ENCODE data around the gene ARHGAP6. TPM values are rescaled to one million over a fixed set of nuclear protein-coding genes. Genes with fewer than 3 reads are reported as not detected.

Gene ARHGAP6
- total and polyA plus RNA-seq, 4 donors, result 5.1 to 19.5 (median 12.9) TPM

- H3K27ac ChIP-seq (ENCODE audit: low read depth in 1 of 2, low read length in 2 of 2), result peak overlapping the region; percentile 3 to 62
- ATAC-seq (ENCODE audit: low FRiP score) (no peak), DNase-seq (peak in 1 of 2 donors; percentile 44)
- WGBS, 2 donors, result 50 to 72% methylated on average over 2 of the region's 2 CpGs
- no peaks in the 10 kb centered on the region for H3K36me3 ChIP-seq (ENCODE audit: control insufficient read depth in 1 of 2, insufficient read depth in 2 of 2, low read length in 1 of 2)
- H3K4me1 ChIP-seq (ENCODE audit: control insufficient read depth in 1 of 2, insufficient read depth in 2 of 2, low read length in 2 of 2), result peaks cover 0 to 3% of the 10 kb centered on the region in 2 donors
- no peak overlapping the region for H3K4me3 ChIP-seq (ENCODE audit: low read length in 2 of 2)
- intact Hi-C loops (cut with DNase I), result no loop called here
- no peaks in the 10 kb centered on the region for H3K27me3 ChIP-seq (ENCODE audit: control insufficient read depth in 1 of 2, insufficient read depth in 2 of 2, low read length in 1 of 2)
- no peaks in the 10 kb centered on the region for H3K9me3 ChIP-seq (ENCODE audit: control insufficient read depth, low read length)
Measured at GRCh38 chrX:11445540-11445939, 220.2 kb downstream of the ARHGAP6 start.

GRCh38 chrX:11444052-11444451, 221.7 kb downstream of the ARHGAP6 start:
- Histone ChIP-seq H3K27me3 (ENCODE audit: control insufficient read depth in 1 of 2, insufficient read depth in 2 of 2, low read length in 1 of 2) (no peaks in the 10 kb centered on the region), H3K4me1 (ENCODE audit: control insufficient read depth in 1 of 2, insufficient read depth in 2 of 2, low read length in 2 of 2) (peaks cover 0 to 5% of the 10 kb centered on the region in 2 donors), H3K9me3 (ENCODE audit: control insufficient read depth, low read length) (no peaks in the 10 kb centered on the region), H3K27ac (ENCODE audit: low read depth in 1 of 2, low read length in 2 of 2) (peak overlapping the region in 1 of 2 donors; percentile 51), H3K36me3 (ENCODE audit: control insufficient read depth in 1 of 2, insufficient read depth in 2 of 2, low read length in 1 of 2) (no peaks in the 10 kb centered on the region), H3K4me3 (ENCODE audit: low read length in 2 of 2) (no peak overlapping the region)
- no peak for ATAC-seq (ENCODE audit: low FRiP score)
- intact Hi-C loops (cut with DNase I), result no loop called here
- no peak for DNase-seq
- WGBS, 2 donors, result 63 to 84% methylated on average over 3 of the region's 3 CpGs

GRCh38 chrX:11439846-11440245, 225.9 kb downstream of the ARHGAP6 start:
- intact Hi-C loops (cut with DNase I), result loop anchor here in 1 of 2 donors (2.0 kb wide), 1 partner anchor 21 kb away; no protein-coding TSS in a partner anchor

GRCh38 chrX:11438767-11439166, 227.0 kb downstream of the ARHGAP6 start:
- H3K27ac ChIP-seq (ENCODE audit: low read depth in 1 of 2, low read length in 2 of 2), result no peak overlapping the region
- H3K36me3 ChIP-seq (ENCODE audit: control insufficient read depth in 1 of 2, insufficient read depth in 2 of 2, low read length in 1 of 2), result no peaks in the 10 kb centered on the region
- no peaks in the 10 kb centered on the region for H3K9me3 ChIP-seq (ENCODE audit: control insufficient read depth, low read length)
- 6 to 16% methylated on average over 4 of the region's 4 CpGs for WGBS, 2 donors
- DNase-seq (no peak), ATAC-seq (ENCODE audit: low FRiP score) (no peak)
- intact Hi-C loops (cut with DNase I), result no loop called here
- no peak overlapping the region for H3K4me3 ChIP-seq (ENCODE audit: low read length in 2 of 2)
- H3K27me3 ChIP-seq (ENCODE audit: control insufficient read depth in 1 of 2, insufficient read depth in 2 of 2, low read length in 1 of 2), result no peaks in the 10 kb centered on the region
- peaks cover 0 to 2% of the 10 kb centered on the region in 2 donors for H3K4me1 ChIP-seq (ENCODE audit: control insufficient read depth in 1 of 2, insufficient read depth in 2 of 2, low read length in 2 of 2)

More at GRCh38 chrX:11439846-11440245, 225.9 kb downstream of the ARHGAP6 start:
- DNase-seq (no peak), ATAC-seq (ENCODE audit: low FRiP score) (no peak)
- Histone ChIP-seq H3K4me3 (ENCODE audit: low read length in 2 of 2) (no peak overlapping the region), H3K36me3 (ENCODE audit: control insufficient read depth in 1 of 2, insufficient read depth in 2 of 2, low read length in 1 of 2) (no peaks in the 10 kb centered on the region), H3K4me1 (ENCODE audit: control insufficient read depth in 1 of 2, insufficient read depth in 2 of 2, low read length in 2 of 2) (peaks cover 0 to 2% of the 10 kb centered on the region in 2 donors), H3K27ac (ENCODE audit: low read depth in 1 of 2, low read length in 2 of 2) (no peak overlapping the region), H3K27me3 (ENCODE audit: control insufficient read depth in 1 of 2, insufficient read depth in 2 of 2, low read length in 1 of 2) (no peaks in the 10 kb centered on the region), H3K9me3 (ENCODE audit: control insufficient read depth, low read length) (no peaks in the 10 kb centered on the region)
- 53 to 86% methylated on average over 2 of the region's 2 CpGs for WGBS, 2 donors

GRCh38 chrX:11438380-11438723, 227.4 kb downstream of the ARHGAP6 start:
- Histone ChIP-seq H3K4me1 (ENCODE audit: control insufficient read depth in 1 of 2, insufficient read depth in 2 of 2, low read length in 2 of 2) (peaks cover 0 to 2% of the 10 kb centered on the region in 2 donors), H3K27ac (ENCODE audit: low read depth in 1 of 2, low read length in 2 of 2) (peak overlapping the region in 1 of 2 donors; percentile 84), H3K36me3 (ENCODE audit: control insufficient read depth in 1 of 2, insufficient read depth in 2 of 2, low read length in 1 of 2) (no peaks in the 10 kb centered on the region), H3K27me3 (ENCODE audit: control insufficient read depth in 1 of 2, insufficient read depth in 2 of 2, low read length in 1 of 2) (no peaks in the 10 kb centered on the region), H3K4me3 (ENCODE audit: low read length in 2 of 2) (no peak overlapping the region), H3K9me3 (ENCODE audit: control insufficient read depth, low read length) (no peaks in the 10 kb centered on the region)
- 27 to 46% methylated on average over 2 of the region's 2 CpGs for WGBS, 2 donors
- intact Hi-C loops (cut with DNase I), result no loop called here
- DNase-seq (no peak), ATAC-seq (ENCODE audit: low FRiP score) (no peak)

GRCh38 chrX:11437642-11438379, 227.9 kb downstream of the ARHGAP6 start:
- Histone ChIP-seq H3K27ac (ENCODE audit: low read depth in 1 of 2, low read length in 2 of 2) (peak overlapping the region in 1 of 2 donors; percentile 84), H3K9me3 (ENCODE audit: control insufficient read depth, low read length) (no peaks in the 10 kb centered on the region), H3K4me3 (ENCODE audit: low read length in 2 of 2) (no peak overlapping the region), H3K36me3 (ENCODE audit: control insufficient read depth in 1 of 2, insufficient read depth in 2 of 2, low read length in 1 of 2) (no peaks in the 10 kb centered on the region), H3K4me1 (ENCODE audit: control insufficient read depth in 1 of 2, insufficient read depth in 2 of 2, low read length in 2 of 2) (peaks cover 0 to 2% of the 10 kb centered on the region in 2 donors), H3K27me3 (ENCODE audit: control insufficient read depth in 1 of 2, insufficient read depth in 2 of 2, low read length in 1 of 2) (no peaks in the 10 kb centered on the region)
- 10 to 30% methylated on average over 15 of the region's 15 CpGs for WGBS, 2 donors
- ATAC-seq (ENCODE audit: low FRiP score) (peak; percentile 68), DNase-seq (peak; percentile 67 to 87)
- intact Hi-C loops (cut with DNase I), result no loop called here

- Histone ChIP-seq H3K9me3 (ENCODE audit: control insufficient read depth, low read length) (no peaks in the 10 kb centered on the region), H3K4me1 (ENCODE audit: control insufficient read depth in 1 of 2, insufficient read depth in 2 of 2, low read length in 2 of 2) (peaks cover 0 to 2% of the 10 kb centered on the region in 2 donors), H3K4me3 (ENCODE audit: low read length in 2 of 2) (no peak overlapping the region), H3K27ac (ENCODE audit: low read depth in 1 of 2, low read length in 2 of 2) (no peak overlapping the region), H3K36me3 (ENCODE audit: control insufficient read depth in 1 of 2, insufficient read depth in 2 of 2, low read length in 1 of 2) (no peaks in the 10 kb centered on the region), H3K27me3 (ENCODE audit: control insufficient read depth in 1 of 2, insufficient read depth in 2 of 2, low read length in 1 of 2) (no peaks in the 10 kb centered on the region)
- DNase-seq, result no peak
- 43 to 56% methylated on average over 4 of the region's 4 CpGs for WGBS, 2 donors
- no peak for ATAC-seq (ENCODE audit: low FRiP score)
- intact Hi-C loops (cut with DNase I), result no loop called here
Measured at GRCh38 chrX:11435568-11435967, 230.2 kb downstream of the ARHGAP6 start.

- H3K4me1 ChIP-seq (ENCODE audit: control insufficient read depth in 1 of 2, insufficient read depth in 2 of 2, low read length in 2 of 2), result no peaks in the 10 kb centered on the region
- ATAC-seq (ENCODE audit: low FRiP score) (no peak), DNase-seq (no peak)
- no peak overlapping the region for H3K27ac ChIP-seq (ENCODE audit: low read depth in 1 of 2, low read length in 2 of 2)
- no peaks in the 10 kb centered on the region for H3K9me3 ChIP-seq (ENCODE audit: control insufficient read depth, low read length)
- no peaks in the 10 kb centered on the region for H3K27me3 ChIP-seq (ENCODE audit: control insufficient read depth in 1 of 2, insufficient read depth in 2 of 2, low read length in 1 of 2)
- no peak overlapping the region for H3K4me3 ChIP-seq (ENCODE audit: low read length in 2 of 2)
- intact Hi-C loops (cut with DNase I), result no loop called here
- no peaks in the 10 kb centered on the region for H3K36me3 ChIP-seq (ENCODE audit: control insufficient read depth in 1 of 2, insufficient read depth in 2 of 2, low read length in 1 of 2)
- WGBS, 2 donors, result 65 to 92% methylated on average over 3 of the region's 3 CpGs
Measured at GRCh38 chrX:11434607-11435006, 231.1 kb downstream of the ARHGAP6 start.

GRCh38 chrX:11431786-11432185, 233.9 kb downstream of the ARHGAP6 start:
- H3K4me3 ChIP-seq (ENCODE audit: low read length in 2 of 2), result no peak overlapping the region
- intact Hi-C loops (cut with DNase I), result no loop called here
- 78 to 92% methylated on average over 1 of the region's 1 CpG for WGBS, 2 donors
- no peaks in the 10 kb centered on the region for H3K27me3 ChIP-seq (ENCODE audit: control insufficient read depth in 1 of 2, insufficient read depth in 2 of 2, low read length in 1 of 2)
- no peaks in the 10 kb centered on the region for H3K4me1 ChIP-seq (ENCODE audit: control insufficient read depth in 1 of 2, insufficient read depth in 2 of 2, low read length in 2 of 2)
- H3K36me3 ChIP-seq (ENCODE audit: control insufficient read depth in 1 of 2, insufficient read depth in 2 of 2, low read length in 1 of 2), result no peaks in the 10 kb centered on the region
- ATAC-seq (ENCODE audit: low FRiP score), result no peak
- no peaks in the 10 kb centered on the region for H3K9me3 ChIP-seq (ENCODE audit: control insufficient read depth, low read length)
- DNase-seq, result no peak
- no peak overlapping the region for H3K27ac ChIP-seq (ENCODE audit: low read depth in 1 of 2, low read length in 2 of 2)
